Activated T-cell treated with anti-CD3 and anti-CD28 coated beads for 4 hours (primary cell): ENCODE results near the gene KRTAP2-2.
"Not testable (repeated sequence)": the region's sequence is repeated elsewhere in the genome, so short reads cannot be mapped to it uniquely, and the experiment has no call there.

Experiments used
- DNase-seq: peaks from one replicate; pipeline ENCODE4 v3.0.0-alpha.2; 2020

Gene KRTAP2-2

GRCh38 chr17:41063449-41063848, 8.4 kb upstream of the KRTAP2-2 start:
- no peak for DNase-seq

GRCh38 chr17:41061964-41062363, 6.9 kb upstream of the KRTAP2-2 start:
- DNase-seq: no peak

DNA sequence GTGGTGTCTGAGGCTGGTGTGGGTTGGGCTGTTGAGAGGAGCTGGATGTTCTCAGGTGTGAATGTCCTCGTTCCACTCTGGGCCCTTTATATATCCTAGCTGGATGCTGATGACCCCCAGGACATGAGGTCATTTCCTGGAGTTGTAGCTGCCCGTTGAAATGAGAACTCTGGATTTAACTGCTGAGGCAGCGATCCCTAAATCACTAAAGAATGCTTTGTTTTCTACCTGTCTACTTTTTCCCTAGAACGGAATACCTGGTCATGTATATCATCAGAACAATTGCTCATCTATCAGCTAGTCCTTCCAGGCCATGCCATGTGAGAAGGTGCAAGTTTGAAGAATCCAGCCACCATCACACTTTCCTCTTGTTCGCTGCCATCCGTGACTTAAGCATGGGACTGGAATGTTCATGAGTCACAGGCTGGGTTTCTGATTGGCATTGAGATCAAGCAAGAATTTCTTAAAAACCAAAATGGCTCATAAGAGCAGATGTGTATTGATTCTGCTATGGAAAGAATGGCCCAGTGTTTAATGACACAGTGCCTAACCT, 5.1 kb upstream of the KRTAP2-2 start, which contains the start of gene KRTAP2-3:
KRTAP2-3 (minus strand) TSS at position 63 of the 553 bp plus-strand sequence. CDS start 64 bp downstream, outside the sequence.
- DNase-seq: no peak

DNA sequence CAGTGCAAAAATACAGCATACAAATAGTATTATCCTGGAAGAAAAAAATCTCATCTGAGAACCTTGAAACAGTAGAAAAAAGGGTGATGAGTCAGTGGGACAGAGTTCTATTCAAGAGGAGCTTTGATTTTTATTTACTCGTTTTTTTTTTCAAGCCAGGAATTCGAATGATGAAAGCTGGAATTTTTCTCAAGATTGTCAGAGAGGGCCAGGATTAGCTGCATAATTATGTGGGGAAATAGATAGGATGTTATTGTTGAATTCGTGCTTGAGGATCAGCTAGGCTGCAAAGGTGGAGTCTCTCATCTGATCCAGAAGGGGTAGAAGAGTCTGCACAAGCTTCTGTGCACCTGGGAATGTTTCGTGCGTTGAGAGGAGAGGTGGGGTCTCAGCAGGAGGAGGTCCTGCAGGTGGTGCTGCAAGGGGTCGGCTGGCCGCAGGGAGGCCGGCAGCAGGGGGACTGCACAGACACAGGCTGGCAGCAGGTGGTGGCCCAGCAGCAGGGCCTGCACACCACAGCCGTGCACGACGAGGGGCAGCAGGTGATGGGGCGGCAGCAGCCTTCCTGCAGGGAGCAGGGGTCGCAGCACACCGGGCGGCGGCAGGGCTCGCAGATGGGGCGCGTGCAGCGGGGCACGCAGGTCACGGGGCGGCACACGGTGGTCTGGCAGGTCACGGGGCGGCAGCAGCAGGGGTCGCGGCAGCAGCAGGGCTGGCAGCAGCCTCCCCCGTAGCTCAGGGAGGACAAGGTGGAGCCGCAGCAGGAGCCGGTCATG, 4.4 kb upstream of the KRTAP2-2 start:
- DNase-seq: not testable (repeated sequence)

DNA sequence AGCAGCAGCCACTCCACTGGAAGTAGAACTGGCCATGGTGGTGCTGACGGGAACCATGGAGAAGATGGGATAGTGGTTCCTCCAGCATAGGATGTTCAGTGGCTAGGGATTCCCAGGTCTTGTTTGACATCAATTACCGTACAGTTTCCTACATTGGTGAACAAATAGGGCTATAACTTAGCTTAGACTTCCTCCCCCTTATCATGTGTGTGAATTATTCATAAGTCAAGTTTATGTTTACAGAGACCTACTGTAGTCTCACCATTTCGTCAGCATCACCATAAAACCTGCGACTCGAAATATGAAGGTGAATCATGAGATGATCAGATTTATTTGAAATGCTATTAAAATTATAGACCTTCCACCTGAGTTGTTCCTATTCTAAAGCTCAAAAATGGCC, 3.7 kb upstream of the KRTAP2-2 start:
- DNase-seq: no peak

DNA sequence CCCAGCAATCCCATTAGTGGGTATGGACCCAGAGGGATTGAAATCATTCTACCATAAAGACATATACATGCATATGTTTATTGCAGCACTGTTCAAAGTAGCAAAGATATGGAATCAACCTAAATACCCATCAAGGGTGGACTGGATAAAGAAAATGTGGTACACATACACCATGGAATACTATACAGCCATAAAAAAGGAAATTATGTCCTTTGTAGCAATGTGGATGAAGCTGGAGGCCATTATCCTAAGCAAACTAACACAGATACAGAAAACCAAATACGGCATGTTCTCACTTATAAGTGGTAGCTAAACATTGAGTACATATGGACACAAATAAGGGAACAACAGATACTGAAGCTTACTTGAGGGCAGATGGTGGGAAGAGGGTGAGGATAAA, 2.5 kb upstream of the KRTAP2-2 start:
- DNase-seq: no peak

DNA sequence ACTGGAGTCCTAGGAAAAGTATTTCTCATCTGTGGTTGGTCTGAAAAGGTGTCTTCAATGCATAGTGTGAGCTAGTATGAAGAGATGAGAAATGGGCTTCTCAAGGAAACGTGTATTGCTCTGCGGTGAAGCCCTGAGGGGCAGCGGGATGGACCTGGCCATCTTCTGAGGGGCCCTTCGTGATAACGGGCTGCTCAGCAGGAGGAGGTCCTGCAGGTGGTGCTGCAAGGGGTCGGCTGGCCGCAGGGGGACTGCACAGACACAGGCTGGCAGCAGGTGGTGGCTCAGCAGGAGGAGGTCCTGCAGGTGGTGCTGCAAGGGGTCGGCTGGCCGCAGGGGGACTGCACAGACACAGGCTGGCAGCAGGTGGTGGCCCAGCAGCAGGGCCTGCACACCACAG, 474 bp downstream of the KRTAP2-2 start:
- not testable (repeated sequence) for DNase-seq

DNA sequence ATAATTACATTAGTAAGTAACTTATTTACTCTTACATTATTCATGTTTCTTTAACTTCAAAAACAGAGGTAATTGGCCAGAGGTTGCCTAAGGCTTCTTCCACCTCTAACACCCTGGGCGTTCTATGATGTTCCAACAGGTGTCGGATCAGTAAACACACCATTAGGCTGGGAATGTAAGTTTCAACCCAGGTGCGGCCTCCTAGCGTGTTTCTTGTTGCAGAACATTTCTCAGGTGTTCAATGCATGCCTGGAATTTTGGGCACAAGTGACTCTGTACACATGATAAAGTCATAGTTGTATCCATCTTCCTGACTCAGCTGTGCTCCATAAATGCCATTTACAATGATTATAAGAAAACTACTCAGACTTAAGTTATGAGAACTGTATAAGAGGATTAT, 1.0 kb downstream of the KRTAP2-2 start:
- no peak for DNase-seq

DNA sequence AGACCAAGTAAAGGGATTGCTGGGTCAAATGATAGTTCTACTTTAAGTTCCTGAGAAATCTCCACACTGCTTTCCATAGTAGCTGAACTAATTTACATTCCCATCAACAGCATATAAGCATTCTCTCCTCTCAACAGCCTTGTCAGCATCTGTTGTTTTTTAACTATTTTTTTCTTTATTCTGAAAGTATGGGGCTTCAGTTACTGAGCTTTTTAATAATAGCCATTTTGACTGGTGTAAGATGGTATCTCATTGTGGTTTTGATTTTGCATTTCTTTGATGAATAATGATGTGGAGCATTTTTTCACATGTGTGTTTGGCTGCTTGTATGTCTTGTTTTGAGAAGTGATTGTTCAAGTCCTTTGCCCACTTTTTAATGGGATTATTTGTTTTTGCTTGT, 2.5 kb downstream of the KRTAP2-2 start:
- no peak for DNase-seq

GRCh38 chr17:41049110-41049509, 5.9 kb downstream of the KRTAP2-2 start:
- DNase-seq: no peak

DNA sequence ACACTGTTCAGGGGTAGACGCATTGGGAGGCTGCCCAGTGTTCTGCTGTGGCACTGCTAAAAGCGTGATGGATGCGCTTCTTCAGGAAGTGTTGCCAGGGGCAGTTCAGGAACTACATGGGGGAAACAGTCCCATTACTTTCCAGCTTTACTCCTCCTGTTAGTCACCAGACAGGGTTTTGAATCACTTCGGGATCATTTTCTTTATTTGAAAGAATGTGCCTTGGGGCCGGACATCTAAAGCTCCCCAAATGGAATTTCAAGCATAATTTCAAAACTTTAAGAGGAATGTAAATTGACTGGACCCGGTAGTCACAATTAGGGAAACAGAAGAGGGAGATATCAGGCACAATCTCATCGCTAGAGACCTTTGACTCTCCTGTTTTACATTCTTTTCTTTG, 6.6 kb downstream of the KRTAP2-2 start:
- DNase-seq: no peak

DNA sequence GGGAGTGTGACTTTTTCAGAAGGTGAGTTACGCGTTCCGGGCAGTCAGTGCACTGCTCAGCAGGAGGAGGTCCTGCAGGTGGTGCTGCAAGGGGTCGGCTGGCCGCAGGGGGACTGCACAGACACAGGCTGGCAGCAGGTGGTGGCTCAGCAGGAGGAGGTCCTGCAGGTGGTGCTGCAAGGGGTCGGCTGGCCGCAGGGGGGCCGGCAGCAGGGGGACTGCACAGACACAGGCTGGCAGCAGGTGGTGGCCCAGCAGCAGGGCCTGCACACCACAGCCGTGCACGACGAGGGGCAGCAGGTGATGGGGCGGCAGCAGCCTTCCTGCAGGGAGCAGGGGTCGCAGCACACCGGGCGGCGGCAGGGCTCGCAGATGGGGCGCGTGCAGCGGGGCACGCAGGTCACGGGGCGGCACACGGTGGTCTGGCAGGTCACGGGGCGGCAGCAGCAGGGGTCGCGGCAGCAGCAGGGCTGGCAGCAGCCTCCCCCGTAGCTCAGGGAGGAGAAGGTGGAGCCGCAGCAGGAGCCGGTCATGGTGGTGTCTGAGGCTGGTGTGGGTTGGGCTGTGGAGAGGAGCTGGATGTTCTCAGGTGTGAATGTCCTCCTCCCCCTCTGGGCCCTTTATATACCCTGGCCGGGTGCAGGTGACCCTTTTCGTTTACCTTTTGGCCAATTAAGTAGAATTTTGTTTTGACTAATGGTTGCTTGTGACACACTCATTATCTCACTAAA, 8.1 kb downstream of the KRTAP2-2 start, which contains the start of gene KRTAP2-1:
KRTAP2-1 (minus strand) TSS at position 582 of the 731 bp plus-strand sequence; CDS start at position 533, 49 bp downstream.
- DNase-seq: not testable (repeated sequence)

- DNase-seq: no peak
These were observed 12.1 kb downstream of the KRTAP2-2 start for GRCh38 chr17:41042953-41043352.

DNA sequence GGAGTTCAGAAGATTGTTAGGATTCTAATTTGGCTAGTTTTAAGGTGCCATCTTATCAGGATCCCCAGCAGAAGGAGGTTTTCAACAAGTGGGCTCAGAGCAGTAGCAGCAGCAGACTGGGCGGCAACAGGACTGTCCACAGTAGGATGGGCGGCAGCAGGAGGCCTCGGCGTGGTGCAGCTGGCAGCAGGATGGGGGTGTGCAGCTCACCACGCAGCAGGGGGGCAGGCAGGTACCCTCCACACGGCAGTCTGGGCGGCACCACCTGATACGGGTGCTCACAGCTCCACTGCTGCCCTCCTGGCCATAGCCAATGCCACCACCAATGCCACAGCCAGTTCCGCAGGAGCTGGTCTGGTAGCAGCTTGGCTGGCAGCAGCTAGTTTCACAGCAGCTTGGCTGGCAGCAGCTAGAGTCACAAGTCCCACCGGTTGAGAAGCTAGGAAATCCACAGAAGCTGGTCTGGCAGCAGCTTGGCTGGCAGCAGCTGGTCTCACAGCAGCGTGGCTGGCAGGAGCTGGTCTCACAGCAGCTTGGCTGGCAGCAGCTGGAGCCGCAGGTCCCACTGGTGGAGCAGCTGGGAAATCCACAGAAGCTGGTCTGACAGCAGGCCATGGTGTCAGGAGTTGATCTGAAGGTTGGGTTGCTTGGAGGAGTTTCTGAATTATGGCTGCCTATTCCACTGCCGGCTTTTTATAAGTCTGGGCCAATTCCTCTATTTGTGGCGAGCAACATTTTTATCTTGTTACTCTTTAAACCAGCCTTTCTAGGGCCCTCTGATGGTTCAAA, 14.1 kb downstream of the KRTAP2-2 start, which contains the start of gene KRTAP1-1:
KRTAP1-1 (minus strand) TSS at position 668 of the 789 bp plus-strand sequence; CDS start at position 615, 53 bp downstream.
- DNase-seq: not testable (repeated sequence)

DNA sequence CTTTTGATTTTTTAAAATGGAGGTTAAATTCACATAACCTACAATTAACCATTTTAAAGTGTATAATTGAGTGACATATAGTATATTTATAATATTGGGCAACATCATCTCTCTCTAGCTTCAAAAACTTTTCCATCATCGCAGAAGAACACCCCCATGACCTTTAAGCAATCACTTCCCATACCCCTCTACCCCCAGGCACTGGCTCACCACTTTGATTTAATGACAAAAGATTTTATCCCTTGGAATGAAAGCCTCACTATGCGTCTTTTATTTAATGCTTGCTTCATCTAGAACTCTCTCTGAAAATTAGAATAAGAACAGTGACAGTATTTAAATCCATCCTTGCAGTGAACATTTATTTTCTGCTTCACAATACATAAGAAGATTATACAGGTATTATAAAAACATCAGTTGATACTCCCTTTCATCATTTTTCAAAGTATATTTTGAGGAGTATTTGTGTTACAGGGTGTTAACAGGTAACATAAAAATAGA, 17.1 kb downstream of the KRTAP2-2 start:
- DNase-seq: no peak

- DNase-seq: not testable (repeated sequence)
These were observed 20.6 kb downstream of the KRTAP2-2 start, which contains the start of gene KRTAP1-3 for GRCh38 chr17:41034346-41034935. Gene KRTAP1-3 (minus strand): TSS chr17:41034874. CDS start chr17:41034821, 53 bp downstream.

- no peak for DNase-seq
These were observed 25.3 kb downstream of the KRTAP2-2 start, which contains the start of gene KRTAP1-4 for GRCh38 chr17:41029633-41030245. Gene KRTAP1-4 (minus strand): TSS chr17:41030195. CDS start chr17:41030078, 117 bp downstream.

DNA sequence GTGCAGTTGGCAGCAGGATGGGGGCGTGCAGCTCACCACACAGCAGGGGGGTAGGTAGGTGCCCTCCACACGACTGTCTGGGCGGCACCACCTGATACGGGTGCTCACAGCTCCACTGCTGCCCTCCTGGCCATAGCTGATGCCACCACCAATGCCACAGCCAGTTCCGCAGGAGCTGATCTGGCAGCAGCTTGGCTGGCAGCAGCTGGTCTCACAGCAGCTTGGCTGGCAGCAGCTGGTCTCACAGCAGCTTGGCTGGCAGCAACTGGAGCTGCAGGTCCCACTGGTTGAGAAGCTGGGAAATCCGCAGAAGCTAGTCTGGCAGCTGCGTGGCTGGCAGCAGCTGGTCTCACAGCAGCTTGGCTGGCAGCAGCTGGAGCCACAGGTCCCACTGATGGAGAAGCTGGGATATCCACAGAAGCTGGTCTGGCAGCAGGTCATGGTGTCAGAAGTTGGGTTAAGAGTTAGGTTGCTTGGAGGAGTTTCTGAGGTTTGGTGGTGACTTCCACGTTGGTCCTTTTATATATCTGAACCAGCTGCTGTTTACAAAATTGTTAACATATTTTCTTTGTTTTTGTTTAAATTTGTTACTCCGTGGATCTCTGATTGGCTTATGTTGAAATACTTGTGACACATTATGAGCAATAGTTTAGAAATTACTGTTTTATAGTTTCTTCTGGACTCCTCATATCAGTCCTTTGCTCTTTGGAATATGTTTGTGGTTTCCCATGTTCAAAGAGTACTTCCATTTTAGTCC, 28.1 kb downstream of the KRTAP2-2 start, which contains the start of gene KRTAP1-5:
KRTAP1-5 (minus strand) TSS at position 494 of the 757 bp plus-strand sequence; CDS start at position 441, 53 bp downstream.
- no peak for DNase-seq

GRCh38 chr17:41024697-41025096, 30.3 kb downstream of the KRTAP2-2 start:
- no peak for DNase-seq

DNA sequence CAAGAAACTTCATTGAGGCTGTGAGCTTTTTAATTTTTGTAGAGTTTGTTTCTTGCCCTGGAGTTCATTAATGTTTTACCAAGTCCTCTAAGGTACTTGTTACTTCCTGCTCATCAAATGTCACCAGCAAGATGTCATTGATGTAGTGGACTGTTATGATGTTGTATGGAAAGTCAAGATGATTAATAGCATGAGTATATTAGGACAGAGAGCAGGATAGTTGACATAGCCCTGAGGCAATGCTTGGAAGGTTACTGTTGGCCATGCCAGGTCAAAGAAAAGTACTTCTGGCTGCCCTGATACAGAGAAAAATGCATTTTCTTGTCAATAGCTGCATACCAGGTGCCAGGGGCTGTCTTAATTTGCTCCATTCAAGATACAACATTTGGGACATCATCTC, 34.7 kb downstream of the KRTAP2-2 start:
- DNase-seq: no peak
